22Rv1 (cell line): ENCODE measurements around the gene TMEM33.

Source experiments
- H3K27ac ChIP-seq: fragments of 450-650 bp; 2 replicates; pipeline ENCODE4 v1.5.1; 2017
- CTCF ChIP-seq: fragments of 450-650 bp; IDR thresholded peaks from 2 replicates; pipeline ENCODE4 v1.5.1; 2017; ENCODE audit warnings: mild to moderate bottlenecking
- ZFX ChIP-seq: fragments of 450-650 bp; IDR thresholded peaks from 2 replicates; pipeline ENCODE4 v1.6.1; 2017; ENCODE audit warnings: antibody characterized with exemption, borderline replicate concordance

The TMEM33 gene

GRCh38 chr4:41927796-41928499 lies 7.3 kb upstream of the TMEM33 start:
- H3K27ac ChIP-seq, result no peak overlapping the region
- TF ChIP-seq CTCF (no peak), ZFX (no peak)

GRCh38 chr4:41930139-41930831 lies 4.9 kb upstream of the TMEM33 start:
- TF ChIP-seq CTCF (no peak), ZFX (no peak)
- no peak overlapping the region for H3K27ac ChIP-seq

- TF ChIP-seq CTCF, result no peak
- TF ChIP-seq ZFX, result no peak
- H3K27ac ChIP-seq, result no peak overlapping the region
Observed at GRCh38 chr4:41932988-41933387, 2.2 kb upstream of the TMEM33 start.

- peak overlapping the region; percentile 84 for H3K27ac ChIP-seq
- TF ChIP-seq ZFX (no peak), CTCF (no peak)
Observed at GRCh38 chr4:41933997-41934503, 1.2 kb upstream of the TMEM33 start.

- H3K27ac ChIP-seq, result peak overlapping the region; percentile 84
- TF ChIP-seq ZFX (no peak), CTCF (no peak)
Observed at GRCh38 chr4:41934514-41934900, 722 bp upstream of the TMEM33 start.

GRCh38 chr4:41935652-41936021 lies 408 bp downstream of the TMEM33 start:
- peak overlapping the region; percentile 84 for H3K27ac ChIP-seq

More at GRCh38 chr4:41935652-41936021, 408 bp downstream of the TMEM33 start:
- TF ChIP-seq ZFX (no peak), CTCF (no peak)
